Panc1 (cell line): ENCODE measurements around the gene PNKP. TPM values are rescaled to one million over a fixed set of nuclear protein-coding genes. Genes with fewer than 3 reads are reported as not detected.

Experiments used
- ATAC-seq: fragments of 200-7000 bp; cut with Tn5 transposase; 2 replicates; pipeline ENCODE4 v1.9.1; 2020; ENCODE audit warnings: mild to moderate bottlenecking, moderate library complexity
- BruUV-seq: library from RNA; stranded (reverse); fragments of 400-500 nt; replicated peaks from 2 replicates; lab custom pipeline; 2021; lab: Mats Ljungman, UMichigan
- CTCF ChIA-PET: fragments of 300-600 bp; sonication (Branson Sonifier 250); formaldehyde crosslinking; loops from one replicate; lab custom pipeline; 2022; ENCODE audit warnings: antibody characterized with exemption; lab: Charles Lee
- POLR2A ChIA-PET: fragments of 300-600 bp; sonication (Branson Sonifier 250); formaldehyde crosslinking; loops from one replicate; lab custom pipeline; 2022; ENCODE audit warnings: antibody characterized with exemption; lab: Charles Lee
- DNase-seq: peaks from one replicate; pipeline ENCODE4 v3.0.0-alpha.2; 2010; ENCODE audit warnings: low read depth, low spot score
- H3K27ac ChIP-seq: 2 replicates; pipeline ENCODE4 v1.5.1; 2011; ENCODE audit warnings: mild to moderate bottlenecking, low read length, inconsistent platforms
- H3K27me3 ChIP-seq: fragments of 200-500 bp; sonication (Bioruptor generic); 2 replicates; pipeline ENCODE4 v1.6.0; 2014; ENCODE audit warnings: low read length, inconsistent platforms; ENCODE audit not compliant: control insufficient read depth, insufficient read depth
- H3K36me3 ChIP-seq: fragments of 200-500 bp; sonication (Bioruptor generic); 2 replicates; pipeline ENCODE4 v1.5.1; 2014; ENCODE audit warnings: inconsistent platforms, mild to moderate bottlenecking, low read length, moderate library complexity; ENCODE audit not compliant: control insufficient read depth, insufficient read depth
- H3K4me1 ChIP-seq: 2 replicates; pipeline ENCODE4 v1.5.1; 2011; ENCODE audit warnings: inconsistent platforms, mild to moderate bottlenecking, low read length, moderate library complexity; ENCODE audit not compliant: control insufficient read depth, insufficient read depth
- H3K4me3 ChIP-seq, 2 experiments: 2 replicates each; pipeline ENCODE4 v1.5.1; 2011 to 2012; ENCODE audit warnings: low read depth in 2 of 2, low read length in 2 of 2, mild to moderate bottlenecking in 2 of 2, inconsistent platforms in 1 of 2, moderate library complexity in 1 of 2
- H3K9me3 ChIP-seq: fragments of 200-500 bp; sonication (Bioruptor generic); 2 replicates; pipeline ENCODE4 v1.5.1; 2014; ENCODE audit warnings: low read depth, mild to moderate bottlenecking, inconsistent platforms, low read length, moderate library complexity; ENCODE audit not compliant: control insufficient read depth, insufficient read depth
- POLR2AphosphoS5 ChIP-seq: IDR thresholded peaks from 2 replicates; pipeline ENCODE4 v1.6.1; 2012; ENCODE audit warnings: mild to moderate bottlenecking, low read depth, low read length, moderate library complexity
- SIN3A ChIP-seq: IDR thresholded peaks from 2 replicates; pipeline ENCODE4 v1.6.1; 2012; ENCODE audit warnings: low read depth, mild to moderate bottlenecking, low read length, moderate library complexity, borderline replicate concordance; ENCODE audit not compliant: insufficient read depth
- TCF7L2 ChIP-seq: IDR thresholded peaks from 2 replicates; pipeline ENCODE4 v1.6.1; 2011; ENCODE audit warnings: mild to moderate bottlenecking, low read depth, low read length, inconsistent platforms
- in situ Hi-C: cut with HindIII; loops from 2 replicates; pipeline ENCODE4 v1.10.0; 2016; ENCODE audit warnings: low sequenced_read_pairs, low pct_unique_long_range_greater_than_20kb
- intact Hi-C: fragments of 100-400 bp; cut with micrococcal nuclease; formaldehyde crosslinking; loops from one replicate; pipeline ENCODE4 v1.10.0; 2022; ENCODE audit not compliant: unreplicated experiment
- total RNA-seq: library from RNA; stranded (reverse); gene quantifications from one replicate; pipeline ENCODE4 v1.2.1, GENCODE V29; 2021; ENCODE audit not compliant: unreplicated experiment
- TF ChIP-seq, protein P1 (sequence below), 2 experiments: IDR thresholded peaks; 2 replicates each; pipeline ENCODE4 v1.6.1; 2011 to 2012; ENCODE audit warnings: low read depth in 2 of 2, control low read depth in 1 of 2, low read length in 1 of 2, mild to moderate bottlenecking in 1 of 2, moderate library complexity in 1 of 2; ENCODE audit not compliant: insufficient read depth in 1 of 2
- TF ChIP-seq, protein P2 (sequence below): fragments of 450-650 bp; IDR thresholded peaks from 2 replicates; pipeline ENCODE4 v1.5.1; 2017; ENCODE audit warnings: mild to moderate bottlenecking

Gene PNKP
- total RNA-seq, 1 experiment from 2014 or later, result 76.7 TPM

DNA sequence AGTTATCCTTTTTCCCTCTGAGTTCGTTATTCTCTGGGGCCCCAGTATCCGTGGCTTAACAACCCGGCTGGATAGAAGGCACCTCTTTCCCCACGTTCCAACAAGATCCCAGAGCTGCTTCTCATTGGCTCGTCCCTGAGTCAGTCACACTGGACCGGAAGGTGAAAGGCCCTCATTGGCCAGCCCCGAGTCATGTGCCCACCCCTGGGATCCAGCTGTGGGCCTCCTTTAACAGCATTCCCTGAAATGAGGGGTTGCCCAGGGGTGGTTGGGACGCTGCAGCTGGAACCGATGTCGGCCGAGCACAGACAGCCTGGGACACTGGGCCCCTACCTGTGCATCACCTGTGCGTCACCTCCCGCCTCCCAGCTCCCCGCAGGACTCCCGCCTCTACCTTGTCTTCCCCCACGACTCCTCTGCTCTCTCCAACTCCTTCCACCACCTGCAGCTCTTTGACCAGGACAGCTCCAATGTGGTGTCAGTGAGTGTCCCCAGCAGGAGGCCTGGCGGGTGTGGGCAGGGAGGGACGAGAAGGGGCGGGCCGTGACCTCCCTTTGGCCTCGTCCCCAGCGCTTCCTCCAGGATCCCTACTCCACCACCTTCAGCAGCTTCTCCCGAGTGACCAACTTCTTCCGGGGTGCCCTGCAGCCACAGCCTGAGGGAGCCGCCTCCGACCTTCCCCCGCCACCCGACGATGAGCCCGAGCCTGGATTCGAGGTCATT is 14.5 kb upstream of the PNKP start:
- no peak for DNase-seq
- no peaks in the 10 kb centered on the region for H3K36me3 ChIP-seq
- POLR2A ChIA-PET, result interaction anchor here (0.5 kb wide), 1 partner anchor 48 kb away, joined by 3 read pairs; no protein-coding TSS in a partner anchor
- H3K27me3 ChIP-seq, result no peaks in the 10 kb centered on the region
- CTCF ChIA-PET, result no interaction called here
- no TSS peak for BruUV-seq
- ATAC-seq, result no peak
- peaks cover 4% of the 10 kb centered on the region for H3K4me1 ChIP-seq
- no peak overlapping the region for H3K4me3 ChIP-seq
- intact Hi-C loops (no loop called here), in situ Hi-C loops (no loop called here)
- TF ChIP-seq, protein P1, sequence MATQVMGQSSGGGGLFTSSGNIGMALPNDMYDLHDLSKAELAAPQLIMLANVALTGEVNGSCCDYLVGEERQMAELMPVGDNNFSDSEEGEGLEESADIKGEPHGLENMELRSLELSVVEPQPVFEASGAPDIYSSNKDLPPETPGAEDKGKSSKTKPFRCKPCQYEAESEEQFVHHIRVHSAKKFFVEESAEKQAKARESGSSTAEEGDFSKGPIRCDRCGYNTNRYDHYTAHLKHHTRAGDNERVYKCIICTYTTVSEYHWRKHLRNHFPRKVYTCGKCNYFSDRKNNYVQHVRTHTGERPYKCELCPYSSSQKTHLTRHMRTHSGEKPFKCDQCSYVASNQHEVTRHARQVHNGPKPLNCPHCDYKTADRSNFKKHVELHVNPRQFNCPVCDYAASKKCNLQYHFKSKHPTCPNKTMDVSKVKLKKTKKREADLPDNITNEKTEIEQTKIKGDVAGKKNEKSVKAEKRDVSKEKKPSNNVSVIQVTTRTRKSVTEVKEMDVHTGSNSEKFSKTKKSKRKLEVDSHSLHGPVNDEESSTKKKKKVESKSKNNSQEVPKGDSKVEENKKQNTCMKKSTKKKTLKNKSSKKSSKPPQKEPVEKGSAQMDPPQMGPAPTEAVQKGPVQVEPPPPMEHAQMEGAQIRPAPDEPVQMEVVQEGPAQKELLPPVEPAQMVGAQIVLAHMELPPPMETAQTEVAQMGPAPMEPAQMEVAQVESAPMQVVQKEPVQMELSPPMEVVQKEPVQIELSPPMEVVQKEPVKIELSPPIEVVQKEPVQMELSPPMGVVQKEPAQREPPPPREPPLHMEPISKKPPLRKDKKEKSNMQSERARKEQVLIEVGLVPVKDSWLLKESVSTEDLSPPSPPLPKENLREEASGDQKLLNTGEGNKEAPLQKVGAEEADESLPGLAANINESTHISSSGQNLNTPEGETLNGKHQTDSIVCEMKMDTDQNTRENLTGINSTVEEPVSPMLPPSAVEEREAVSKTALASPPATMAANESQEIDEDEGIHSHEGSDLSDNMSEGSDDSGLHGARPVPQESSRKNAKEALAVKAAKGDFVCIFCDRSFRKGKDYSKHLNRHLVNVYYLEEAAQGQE (IDR thresholded peaks at IDR 0.05; ENCODE audit: insufficient read depth in 1 of 2, low read depth in 2 of 2, low read length in 1 of 2), result no peak
- no peak for TF ChIP-seq POLR2AphosphoS5
- TF ChIP-seq TCF7L2, result no peak
- TF ChIP-seq SIN3A, result no peak
- TF ChIP-seq, protein P2, sequence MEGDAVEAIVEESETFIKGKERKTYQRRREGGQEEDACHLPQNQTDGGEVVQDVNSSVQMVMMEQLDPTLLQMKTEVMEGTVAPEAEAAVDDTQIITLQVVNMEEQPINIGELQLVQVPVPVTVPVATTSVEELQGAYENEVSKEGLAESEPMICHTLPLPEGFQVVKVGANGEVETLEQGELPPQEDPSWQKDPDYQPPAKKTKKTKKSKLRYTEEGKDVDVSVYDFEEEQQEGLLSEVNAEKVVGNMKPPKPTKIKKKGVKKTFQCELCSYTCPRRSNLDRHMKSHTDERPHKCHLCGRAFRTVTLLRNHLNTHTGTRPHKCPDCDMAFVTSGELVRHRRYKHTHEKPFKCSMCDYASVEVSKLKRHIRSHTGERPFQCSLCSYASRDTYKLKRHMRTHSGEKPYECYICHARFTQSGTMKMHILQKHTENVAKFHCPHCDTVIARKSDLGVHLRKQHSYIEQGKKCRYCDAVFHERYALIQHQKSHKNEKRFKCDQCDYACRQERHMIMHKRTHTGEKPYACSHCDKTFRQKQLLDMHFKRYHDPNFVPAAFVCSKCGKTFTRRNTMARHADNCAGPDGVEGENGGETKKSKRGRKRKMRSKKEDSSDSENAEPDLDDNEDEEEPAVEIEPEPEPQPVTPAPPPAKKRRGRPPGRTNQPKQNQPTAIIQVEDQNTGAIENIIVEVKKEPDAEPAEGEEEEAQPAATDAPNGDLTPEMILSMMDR, result no peak
- no peaks in the 10 kb centered on the region for H3K9me3 ChIP-seq
- no peak overlapping the region for H3K27ac ChIP-seq

DNA sequence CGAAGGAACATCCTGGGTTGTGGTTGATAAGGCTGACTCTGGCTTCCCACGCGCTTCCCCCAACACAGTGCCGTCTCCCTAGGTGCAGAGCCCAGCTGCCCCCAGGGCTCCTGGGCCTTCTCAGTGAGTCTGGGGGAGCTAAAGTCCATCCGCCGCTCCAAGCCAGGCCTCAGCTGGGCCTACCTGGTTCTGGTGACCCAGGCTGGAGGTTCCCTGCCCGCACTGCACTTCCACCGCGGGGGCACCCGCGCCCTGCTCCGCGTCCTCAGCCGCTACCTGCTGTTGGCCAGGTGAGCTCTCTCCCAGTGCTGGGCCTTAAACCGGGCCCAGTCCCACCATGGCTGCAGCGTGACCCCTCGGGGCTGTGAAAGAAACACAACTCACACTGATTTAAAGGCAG is 13.8 kb upstream of the PNKP start:
- peaks cover 4% of the 10 kb centered on the region for H3K4me1 ChIP-seq
- no peak overlapping the region for H3K4me3 ChIP-seq
- DNase-seq, result no peak
- TF ChIP-seq, protein P2, result no peak
- TF ChIP-seq POLR2AphosphoS5 (no peak), SIN3A (no peak), TCF7L2 (no peak)
- TF ChIP-seq, protein P1 (IDR thresholded peaks at IDR 0.05; ENCODE audit: insufficient read depth in 1 of 2, low read depth in 2 of 2, low read length in 1 of 2), result no peak
- no peak for ATAC-seq
- in situ Hi-C loops (no loop called here), intact Hi-C loops (no loop called here)
- H3K27ac ChIP-seq, result no peak overlapping the region
- no peaks in the 10 kb centered on the region for H3K36me3 ChIP-seq
- ChIA-PET POLR2A (no interaction called here), CTCF (no interaction called here)
- no peaks in the 10 kb centered on the region for H3K9me3 ChIP-seq
- no TSS peak for BruUV-seq
- H3K27me3 ChIP-seq, result no peaks in the 10 kb centered on the region
